Measurements from ENCODE around the gene ATG13.
A peak's percentile ranks its signal among the peaks of the same experiment; 100 is the strongest.

The ATG13 gene

DNA sequence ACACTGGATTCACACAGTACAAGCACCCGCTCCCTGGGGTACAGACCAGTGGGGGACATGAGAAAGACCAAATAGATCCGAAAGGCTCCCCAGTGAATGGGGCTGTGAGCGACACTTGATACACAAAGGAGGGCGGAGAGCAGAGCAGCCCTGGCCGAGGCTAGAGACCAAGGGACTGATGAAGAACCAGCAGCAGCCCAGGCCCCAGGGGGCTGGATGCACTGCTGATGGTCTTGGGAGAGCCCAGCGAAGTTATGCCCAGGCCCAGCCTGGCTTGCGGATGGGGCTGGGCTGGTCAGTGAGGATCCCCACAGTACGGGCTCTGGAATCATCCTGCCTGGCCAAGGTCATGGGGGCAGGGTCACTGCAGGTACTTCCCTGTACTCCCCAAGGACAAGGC lies 59.8 kb downstream of the ATG13 start:
- DNase-seq: no peak

DNA sequence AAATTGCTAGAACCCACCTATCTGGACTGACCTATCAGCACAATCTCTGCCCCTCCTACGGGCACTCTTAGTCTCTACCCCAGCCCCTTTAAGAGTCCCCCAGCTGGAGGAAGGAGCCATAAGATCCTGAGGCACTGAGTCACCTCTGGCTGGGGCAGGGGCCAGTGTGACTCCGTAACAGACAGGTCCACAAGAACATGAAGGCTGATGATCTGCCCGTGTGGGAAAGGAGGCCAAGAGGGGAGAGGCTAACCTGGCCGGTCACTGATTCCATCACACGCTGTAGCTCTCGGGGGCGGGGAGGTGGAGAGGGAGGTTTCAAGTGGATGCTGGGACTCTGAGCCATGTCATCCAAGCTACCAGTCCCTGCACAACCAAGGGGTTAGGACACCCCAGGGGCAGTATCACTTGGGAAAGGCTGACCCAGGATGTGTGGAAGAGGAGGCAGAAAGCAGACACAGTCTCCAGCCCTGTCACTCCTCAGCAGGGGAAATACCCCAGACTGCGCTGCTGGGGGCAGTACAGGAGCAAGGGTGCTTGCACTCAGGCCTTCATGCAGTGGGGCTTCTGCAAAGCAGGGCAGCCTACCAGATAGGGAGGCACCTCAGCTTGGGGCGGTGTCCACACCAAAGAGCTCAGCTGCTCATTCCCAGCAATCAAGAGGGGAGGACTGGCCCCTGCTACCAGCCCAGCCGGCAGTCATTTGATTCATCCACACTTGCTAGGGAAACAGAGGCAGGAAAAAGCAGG lies 60.8 kb downstream of the ATG13 start:
- DNase-seq: no peak

DNA sequence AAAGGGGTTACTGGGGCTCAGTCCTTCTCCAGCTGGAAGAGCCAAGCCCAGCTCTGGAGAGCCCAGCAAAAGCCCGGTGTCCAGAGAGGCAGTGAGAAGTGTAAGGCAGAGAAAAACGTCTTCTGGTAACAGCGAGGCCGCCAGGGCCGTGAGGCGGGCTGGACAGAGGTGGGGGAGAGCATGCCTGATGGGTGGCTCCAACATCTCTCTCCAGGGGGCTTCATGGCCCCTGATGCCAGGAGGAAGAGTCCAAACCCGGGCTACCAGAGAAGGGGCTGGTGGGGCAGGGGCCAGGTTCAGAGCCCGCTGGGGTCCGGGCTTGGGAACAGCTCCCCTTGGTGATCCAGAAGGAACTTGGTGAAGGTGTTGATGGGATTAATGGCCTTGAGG lies 61.4 kb downstream of the ATG13 start:
- DNase-seq: no peak

DNA sequence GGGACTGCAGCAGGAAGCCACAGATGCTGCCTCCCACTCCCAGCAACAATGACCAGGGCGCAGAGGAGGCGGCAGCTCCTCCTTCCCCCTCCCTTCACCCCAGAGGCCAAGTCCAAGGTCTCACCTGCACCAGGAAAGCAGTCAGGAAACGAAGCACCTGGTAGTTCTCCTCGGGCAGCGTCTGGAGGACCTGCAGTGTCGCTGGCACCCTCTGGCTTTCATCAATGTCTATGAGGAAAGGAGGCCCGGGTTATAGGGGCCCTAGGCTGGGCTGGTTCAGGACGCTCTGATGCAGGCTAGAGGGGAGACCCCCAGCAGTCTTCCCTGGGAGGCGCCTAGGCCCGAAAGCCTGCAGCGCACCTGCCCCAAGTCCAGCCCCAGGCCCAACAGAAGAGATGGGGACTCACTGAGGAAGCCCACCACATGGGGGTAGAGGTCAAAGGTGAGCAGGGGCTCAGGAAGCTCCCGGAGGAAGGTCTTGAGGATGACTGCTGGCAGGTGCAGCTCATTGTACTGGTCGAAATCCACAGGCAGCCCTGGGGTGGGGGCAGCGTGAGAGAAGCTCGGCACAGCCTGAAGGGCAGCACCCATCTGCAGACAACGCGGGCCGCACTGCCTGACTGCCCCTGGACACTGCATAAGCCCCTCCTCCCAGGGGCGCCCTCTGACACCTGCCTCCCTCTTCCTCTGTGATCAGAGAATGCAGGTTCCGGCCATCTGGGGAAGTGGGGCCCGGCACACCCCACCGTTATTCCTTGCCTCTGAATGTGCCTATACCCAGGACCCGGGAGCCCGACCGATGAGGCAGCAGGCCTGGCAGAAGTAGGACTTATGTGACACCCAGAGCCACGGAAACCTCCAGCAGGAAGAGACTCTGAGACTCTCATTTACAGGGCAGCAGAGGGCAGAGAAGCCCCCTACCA lies 62.1 kb downstream of the ATG13 start:
- no peak for DNase-seq

DNA sequence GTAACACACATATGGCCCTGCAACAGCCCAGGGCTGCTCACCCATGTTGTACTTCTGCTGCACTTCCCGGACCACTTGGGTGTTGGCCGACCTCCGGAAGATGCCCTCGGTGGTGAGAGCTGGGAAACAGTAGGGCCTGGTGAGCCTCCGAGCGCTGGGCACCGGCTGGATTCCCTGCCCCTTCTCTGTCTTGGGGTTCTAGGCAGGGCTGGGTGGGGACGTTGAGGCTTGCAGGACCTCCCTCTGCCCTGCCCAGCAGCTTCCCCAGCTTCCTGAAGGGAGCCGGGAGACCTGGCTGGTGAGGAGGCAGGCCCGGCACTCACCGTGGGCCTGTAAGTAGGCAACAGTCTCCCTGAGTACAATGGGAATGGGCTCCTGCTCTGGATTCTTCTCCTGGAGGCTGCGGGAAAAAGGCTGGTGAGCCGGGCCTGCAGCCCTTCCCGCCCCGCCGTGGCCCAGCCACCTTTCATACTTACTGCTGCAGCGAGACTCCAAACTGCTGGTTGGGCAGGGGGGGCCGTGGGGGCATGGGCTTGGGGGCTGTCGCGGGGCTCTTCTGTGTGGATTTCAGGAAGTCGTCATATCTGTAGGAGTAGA lies 62.9 kb downstream of the ATG13 start:
- no peak for DNase-seq

DNA sequence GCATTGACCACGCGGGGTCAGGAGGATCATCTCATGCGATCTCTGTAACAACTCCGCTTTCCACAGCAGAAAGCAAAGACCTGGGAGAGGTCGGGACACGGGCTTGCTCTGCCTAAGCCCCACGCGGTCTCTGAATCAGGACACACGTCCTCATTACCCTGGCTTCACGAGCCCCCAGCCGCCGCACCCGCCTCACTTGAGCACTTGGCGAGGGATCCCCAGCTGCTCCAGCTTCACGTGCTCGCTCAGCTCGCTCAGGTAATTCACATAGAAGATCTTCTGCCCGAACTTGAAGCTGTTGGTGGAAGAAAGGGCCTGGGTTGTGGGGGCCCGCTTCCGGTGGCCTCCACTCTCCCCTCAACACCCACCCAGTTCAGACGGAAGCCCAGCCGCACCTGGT lies 63.5 kb downstream of the ATG13 start:
- DNase-seq: no peak

DNA sequence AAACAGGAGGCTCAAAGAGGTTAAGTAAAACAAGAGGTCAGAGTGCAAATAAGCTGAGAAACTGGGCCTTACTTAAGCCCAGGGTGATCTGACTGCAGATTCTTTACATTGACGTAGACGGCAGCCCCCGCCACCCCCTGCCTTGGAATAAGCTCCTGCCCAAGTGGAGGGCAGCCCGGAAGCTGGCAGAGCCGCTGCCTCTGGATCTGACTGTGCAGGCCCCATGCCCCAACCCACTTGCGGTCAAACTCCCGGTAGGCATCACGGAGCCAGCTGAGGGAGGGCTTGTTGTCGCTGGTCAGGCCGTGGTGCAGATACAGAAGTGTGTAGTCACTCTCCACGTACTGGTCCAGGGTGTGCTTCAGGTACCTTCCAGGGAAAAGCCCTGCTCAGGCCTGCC lies 64.5 kb downstream of the ATG13 start:
- DNase-seq: no peak

DNA sequence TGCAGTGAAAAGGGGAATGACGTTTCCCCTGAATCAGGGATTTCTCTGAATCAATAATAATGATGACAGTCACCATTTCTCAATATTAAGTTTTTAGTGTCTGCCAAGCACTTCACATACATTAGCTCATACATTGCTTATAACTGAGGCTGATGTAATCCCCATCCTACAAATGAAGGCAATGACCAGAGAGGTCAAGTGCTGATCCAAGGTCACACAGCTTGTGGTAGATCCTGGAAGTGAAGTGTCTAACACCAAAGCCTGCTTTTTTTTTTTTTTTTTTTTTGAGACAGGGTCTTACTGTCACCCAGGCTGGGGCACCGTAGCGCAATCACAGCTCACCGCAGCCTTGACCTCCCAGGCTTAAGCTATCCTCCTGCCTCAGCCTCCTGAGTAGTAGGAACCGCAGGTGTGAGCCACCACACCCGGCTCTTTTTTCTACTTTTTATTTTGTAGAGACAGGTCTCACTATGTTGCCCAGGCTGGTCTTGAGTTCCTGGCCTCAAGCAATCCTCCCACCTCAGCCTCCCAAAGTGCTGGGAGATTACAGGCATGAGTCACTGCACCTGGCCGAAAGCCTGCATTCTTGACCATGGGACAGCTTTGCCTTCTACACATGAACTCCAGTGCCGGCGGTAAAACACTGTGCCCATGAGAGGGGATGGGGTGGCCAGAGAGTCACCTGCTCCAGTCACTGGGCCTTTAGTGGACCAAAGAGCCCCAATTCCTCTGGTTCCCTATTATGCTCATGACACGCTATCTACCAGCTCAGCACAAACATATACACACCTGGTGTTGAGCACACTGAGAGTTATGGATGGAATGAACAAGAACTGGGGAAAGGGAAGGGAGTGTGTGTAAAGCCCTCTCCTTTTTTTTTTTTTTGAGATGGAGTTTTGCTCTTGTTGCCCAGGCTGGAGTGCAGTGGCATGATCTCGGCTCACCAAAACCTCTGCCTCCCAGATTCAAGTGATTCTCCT lies 65.7 kb downstream of the ATG13 start:
- DNase-seq: no peak

DNA sequence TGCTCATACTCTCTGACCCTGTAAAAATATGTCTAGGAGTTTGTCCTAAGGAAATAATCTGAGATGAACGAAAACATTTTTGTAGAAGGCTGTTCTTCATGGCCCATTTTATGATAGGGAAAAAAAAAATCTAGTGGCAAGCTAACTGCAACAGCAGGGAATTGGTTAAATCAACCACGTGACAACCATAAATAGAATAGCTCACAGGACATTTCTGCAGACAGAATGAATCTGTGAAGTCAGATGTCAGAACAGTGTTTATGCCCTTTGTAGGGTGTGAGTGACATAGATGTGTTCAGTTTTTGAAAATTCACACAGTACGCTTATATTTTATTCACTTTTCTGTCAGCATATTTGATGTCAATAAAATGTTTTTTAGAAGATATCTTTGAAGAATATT lies 67.0 kb downstream of the ATG13 start:
- no peak for DNase-seq

DNA sequence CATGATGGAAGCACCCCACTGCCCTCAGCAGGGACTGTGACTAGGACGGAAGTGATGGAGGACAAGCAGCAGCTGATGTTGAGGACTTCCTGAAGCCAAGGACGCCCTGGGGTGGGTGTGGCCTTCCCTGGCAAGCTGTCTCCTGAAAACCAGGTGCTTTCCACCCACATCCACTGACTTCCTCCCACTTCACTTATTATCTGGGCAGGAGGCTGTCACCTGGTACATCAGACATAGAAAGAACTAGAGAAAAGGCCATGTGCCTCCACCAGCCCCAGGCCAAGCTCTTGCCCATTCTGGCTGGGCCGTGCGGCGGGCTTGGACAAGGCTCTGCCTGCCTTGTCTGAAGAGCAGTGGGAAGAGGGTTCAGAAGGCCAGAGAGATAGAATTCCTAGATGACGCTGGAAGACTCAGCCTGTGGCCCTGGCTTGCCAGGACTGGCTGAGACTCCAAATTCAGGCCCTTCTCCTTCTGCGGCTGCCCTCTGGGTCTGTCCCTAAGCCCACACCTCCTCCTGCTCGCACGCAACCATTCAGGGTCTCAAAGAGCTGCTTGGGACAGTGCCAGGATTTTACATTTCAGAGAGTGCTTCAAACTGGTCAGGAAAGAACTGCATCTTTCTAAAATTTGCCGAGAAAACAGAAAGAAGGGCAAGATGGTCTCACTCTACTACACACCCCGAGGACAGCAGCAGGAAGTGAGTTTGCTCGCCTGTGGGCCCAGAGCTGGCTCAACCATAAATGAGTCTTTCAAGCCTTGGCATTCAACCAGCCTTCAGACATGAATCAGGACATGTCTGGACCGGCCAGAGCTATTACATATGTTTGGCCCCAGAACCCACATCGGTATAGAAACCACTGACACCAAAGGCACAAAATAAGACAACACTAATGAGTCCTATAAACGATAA lies 69.8 kb downstream of the ATG13 start:
- DNase-seq: peak; percentile 24

DNA sequence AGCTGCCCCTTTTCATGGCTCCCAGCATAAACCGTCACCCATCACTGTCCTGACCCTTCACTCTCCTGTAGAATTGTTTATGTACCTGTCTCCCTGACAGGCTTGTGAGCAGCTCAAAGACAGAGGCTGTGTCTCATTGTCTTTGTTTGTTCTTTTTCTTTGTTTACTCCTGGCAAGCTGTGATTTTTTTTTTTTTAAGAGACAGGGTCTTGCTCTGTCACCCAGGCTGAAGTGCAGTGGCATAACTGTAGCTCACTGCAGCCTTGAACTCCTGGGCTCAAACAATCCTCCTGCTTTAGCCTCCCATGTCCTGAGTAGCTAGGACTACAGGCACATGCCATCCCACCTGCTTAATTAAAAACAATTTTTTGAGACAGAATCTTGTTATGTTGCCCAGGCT lies 73.3 kb downstream of the ATG13 start:
- DNase-seq: no peak

DNA sequence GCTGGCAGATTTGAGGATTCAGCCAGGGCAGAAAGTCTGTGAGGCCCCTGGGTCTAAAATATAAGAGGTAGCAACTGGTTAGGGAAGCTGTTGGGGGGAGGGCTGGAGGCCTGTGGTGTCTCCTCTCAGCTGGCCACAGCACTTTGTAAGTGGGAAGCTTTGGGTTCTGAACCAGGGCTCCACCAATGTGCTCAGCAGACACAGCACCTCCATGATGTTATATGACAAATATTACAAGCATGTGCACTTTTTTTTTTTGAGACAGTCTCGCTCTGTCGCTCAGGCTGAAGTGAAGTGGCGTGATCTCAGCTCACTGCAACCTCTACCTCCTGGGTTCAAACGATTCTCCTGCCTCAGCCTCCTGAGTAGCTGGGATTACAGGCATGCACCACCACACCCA lies 75.1 kb downstream of the ATG13 start:
- peak; percentile 38 for DNase-seq

DNA sequence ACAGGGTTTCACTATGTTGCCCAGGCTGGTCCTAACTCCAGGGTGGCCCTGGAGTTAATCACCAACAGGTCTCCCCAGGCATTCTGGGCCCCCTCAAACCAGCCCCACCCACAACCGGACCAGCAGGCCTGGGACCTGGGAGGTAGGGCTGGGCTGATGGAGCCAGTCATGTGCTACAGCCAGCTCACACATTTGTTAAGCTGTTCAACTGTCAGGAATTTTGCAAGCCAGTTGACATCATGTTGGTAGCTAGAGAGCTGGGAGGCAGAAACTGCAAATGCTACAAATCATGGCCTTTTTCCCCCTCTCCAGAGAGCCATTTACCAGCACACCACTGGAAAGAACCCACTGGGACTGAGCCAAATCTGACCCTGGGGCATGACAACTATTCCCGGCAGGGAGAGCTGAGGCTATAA lies 76.3 kb downstream of the ATG13 start:
- peak; percentile 22 for DNase-seq

DNA sequence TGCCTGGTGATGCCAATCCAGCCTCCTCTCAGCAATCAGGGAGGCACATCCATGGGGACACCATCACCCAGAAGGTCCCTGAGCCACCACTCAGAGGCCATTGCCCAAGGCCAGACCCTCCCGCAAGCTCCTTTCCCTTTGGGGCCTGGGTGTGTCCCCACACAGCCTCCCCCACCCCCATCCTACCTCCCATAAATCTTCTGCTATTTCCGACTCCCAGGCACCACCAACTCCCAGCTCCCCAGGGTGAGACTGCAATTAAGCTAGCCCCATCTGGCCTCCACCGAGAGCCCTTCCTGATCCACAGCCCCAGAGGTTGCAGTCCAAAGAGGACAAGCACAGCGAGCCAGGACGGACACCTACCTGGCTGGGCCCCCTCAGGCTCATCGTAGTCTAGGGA lies 76.7 kb downstream of the ATG13 start:
- no peak for DNase-seq

DNA sequence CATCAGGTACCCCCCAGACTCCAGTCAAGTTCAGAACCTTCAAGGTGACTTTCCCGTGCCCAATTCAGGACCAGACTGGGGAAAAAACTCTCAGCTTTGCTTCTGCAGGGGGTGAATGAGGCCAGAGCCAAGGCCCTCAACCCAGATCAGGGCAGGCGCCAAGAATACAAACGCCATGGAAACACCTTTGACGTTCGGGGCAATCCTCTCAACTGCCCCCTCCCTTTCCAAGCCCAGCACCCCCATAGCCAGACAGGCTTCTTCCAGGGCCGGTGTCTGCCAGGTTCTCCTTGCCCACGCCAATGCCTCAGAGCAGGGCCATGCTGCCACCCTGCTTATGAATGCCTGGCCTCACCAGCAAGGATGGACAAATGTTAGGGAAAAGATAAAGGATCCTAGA lies 77.3 kb downstream of the ATG13 start:
- DNase-seq: no peak

DNA sequence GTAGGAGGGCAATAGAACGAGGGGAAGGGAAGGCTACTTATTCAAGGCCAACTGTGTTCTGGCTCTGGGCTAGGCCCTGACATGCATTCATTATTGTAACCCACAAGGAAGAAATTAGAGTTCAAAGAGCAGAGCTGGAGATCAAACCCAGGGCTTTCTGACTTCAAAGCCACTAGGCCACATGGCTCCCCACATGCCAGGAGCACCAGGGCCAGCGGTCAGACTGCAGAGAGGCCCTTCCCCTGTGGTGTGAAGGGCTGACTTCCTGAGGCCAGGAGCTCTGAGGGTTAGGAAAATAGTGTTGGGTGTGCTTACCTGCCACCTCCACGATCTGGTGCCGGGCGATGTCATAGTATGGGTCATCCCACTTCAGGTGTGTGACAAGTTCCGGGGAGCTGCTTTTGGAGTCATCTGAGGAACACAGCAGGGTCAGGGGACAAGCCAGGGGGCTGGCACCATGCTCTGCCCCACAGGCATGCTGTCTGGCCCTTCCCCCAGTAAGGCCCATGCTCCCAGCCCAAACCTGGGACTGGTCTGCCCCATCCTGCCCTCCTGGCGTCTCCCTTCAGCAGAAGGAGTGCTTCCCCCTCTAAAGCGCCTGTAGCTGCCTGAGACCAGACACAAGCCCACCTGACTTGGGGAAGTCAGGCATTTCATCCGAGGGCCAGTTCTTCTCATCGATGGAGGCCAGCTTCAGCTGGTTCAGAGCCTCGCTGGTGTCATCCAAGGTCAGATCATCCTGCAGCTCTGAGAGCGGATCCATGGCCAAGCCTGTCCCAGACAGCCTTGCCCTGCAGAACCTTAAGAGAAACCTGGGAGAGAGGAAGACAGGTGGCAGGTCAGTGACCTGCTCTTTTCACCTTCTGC lies 78.2 kb downstream of the ATG13 start:
- no peak for DNase-seq

DNA sequence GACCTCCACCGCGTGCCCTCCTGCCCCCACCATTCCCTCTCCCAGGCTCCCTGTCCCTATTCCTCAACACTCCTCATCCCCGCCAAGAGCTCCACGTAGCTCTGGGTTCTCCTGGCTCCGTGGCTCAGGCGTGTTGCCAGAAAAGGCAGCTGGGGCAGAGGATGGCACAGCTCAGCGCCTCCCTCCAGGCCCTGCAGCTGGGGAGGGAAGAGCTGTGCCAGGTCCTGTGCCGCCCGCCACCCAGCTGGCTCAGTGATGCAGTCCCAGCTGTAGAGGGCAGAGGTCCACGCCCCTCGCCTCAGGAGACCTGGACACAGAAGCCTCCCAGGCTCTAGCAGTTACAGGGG lies 78.8 kb downstream of the ATG13 start:
- DNase-seq: no peak

DNA sequence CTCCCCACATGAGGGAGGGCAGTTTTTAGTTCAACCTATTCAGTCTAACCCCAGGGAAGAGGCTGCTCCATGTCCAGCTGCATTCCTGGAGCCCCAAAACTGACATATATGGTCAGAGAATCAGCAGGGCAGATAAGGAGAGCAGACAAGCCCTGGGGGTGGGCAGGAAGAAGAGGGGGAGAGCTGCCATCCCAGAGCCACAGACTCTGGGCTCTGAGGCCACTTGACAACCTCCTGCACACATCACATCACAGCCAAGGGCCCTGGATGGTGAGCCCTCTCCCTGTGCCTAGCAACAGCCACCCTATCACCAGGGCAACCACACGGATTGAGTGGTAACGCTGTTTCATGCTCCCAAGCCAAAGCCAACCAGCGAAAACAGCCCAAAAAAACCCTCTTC lies 80.0 kb downstream of the ATG13 start:
- no peak for DNase-seq

DNA sequence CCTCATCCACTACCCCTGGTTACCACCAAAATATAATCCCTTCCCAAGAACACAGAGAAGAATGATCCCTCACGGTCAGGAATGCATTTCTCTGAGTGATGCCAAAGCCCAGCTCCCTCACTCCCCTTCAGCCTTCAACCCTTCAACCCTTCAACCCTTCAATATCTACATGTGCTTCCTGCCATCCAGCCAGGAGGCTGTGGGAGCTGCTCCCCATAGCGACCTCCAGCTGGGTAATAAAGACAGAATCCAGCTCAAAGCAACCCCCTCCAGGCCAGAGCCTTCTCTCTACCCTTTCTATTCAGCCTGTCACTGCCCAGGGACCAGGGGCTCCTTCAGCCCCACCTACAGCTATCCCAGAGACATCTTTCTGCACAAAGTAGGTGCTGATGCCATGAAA lies 80.4 kb downstream of the ATG13 start:
- no peak for DNase-seq

DNA sequence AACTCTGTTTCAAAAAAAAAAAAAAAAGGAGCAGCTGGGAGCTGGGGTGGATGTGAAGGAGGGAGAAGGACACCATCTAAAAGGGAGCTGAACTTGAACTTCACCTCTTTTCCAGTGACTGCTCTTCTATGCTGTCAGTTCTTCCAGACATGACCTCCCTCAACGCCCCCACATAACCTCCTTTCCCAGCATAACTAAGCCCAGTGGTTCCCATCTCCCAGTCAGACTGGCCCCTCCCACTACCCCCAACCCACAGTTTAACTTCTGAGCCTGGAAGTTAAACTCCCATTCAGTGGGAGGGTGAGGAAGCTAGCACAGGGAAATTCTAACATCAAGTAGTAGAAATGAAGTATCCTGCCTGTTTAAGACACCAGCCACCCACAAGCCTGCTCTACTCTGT lies 81.2 kb downstream of the ATG13 start:
- DNase-seq: no peak
